GM18505 (cell line): ENCODE measurements around the gene DVL2.

Experiments used
- ATAC-seq: cut with Tn5 transposase; IDR thresholded peaks from one replicate; pipeline ENCODE4 v1.9.1; 2021; ENCODE audit not compliant: unreplicated experiment
- POLR2A ChIP-seq: IDR thresholded peaks from 4 replicates; pipeline ENCODE4 v1.6.1; 2011; ENCODE audit warnings: borderline replicate concordance; ENCODE audit not compliant: insufficient read depth, insufficient read length; ENCODE audit errors: extremely low read depth

DVL2 gene

GRCh38 chr17:7239091-7240027 is 5.0 kb upstream of the DVL2 start, which contains the start of gene PHF23:
PHF23 (minus strand) TSS chr17:7239457; CDS start chr17:7239279, 178 bp downstream.
- TF ChIP-seq POLR2A = peak; percentile 40
- ATAC-seq = peak; percentile 37

DNA sequence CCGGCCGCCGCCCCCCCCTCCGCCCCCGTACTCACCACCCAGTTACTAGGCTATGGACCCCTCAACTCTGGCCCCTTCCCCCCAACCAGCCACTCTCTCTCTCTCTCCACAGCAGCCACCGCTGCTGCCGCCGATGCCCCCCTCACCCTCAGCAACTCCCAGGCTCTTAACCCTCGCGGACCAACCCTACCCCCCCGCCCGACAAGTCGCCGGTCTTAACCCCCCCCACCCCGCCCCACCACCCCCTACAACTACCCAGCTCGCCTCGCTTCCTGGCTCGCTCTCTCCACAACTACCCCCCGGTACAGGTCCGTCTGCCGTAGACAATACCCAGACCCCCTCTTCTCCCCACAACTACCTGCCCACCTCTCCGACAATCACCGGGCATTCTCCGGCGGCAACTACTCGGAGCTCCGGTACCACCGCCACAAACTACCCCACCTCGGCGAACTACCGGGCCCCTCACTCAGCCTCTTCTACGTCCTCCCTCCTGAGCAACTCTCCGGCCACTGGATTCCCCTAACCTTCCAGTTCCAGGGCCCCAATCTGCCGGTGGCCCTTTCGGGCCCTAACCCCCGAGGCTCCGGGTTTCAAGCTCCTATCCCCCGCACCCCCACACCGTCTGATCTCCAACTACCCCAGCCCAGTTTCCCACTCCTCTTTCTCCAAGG is 4.2 kb upstream of the DVL2 start:
- TF ChIP-seq POLR2A = no peak
- ATAC-seq = no peak

- peak; percentile 52 for TF ChIP-seq POLR2A
- ATAC-seq = no peak
Observed at GRCh38 chr17:7237761-7238419, 3.6 kb upstream of the DVL2 start.

DNA sequence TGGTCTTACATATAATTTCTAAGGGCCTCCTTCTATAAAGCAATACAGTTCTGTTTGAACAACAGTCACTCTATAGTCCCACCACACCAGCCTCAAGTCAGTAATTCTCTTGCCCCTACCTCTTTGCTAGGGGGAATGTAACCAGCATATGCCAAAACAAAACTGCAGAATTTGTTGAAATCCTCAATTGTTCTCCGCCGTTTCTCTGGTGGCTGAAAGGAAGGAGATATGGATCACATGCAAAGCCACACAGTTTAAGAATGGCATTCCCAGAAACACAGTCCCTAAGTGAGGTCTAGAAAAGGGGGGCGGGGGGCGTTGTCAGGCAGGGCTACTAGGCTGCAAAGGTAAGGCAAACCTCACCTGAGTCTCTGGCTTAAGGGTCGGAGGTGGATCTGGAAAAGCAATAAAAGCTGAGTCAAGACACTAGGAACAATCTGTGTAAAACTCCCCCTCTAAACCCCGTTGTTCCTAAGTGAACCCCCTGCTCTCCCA is 3.0 kb upstream of the DVL2 start:
- ATAC-seq = no peak
- TF ChIP-seq POLR2A = no peak

DNA sequence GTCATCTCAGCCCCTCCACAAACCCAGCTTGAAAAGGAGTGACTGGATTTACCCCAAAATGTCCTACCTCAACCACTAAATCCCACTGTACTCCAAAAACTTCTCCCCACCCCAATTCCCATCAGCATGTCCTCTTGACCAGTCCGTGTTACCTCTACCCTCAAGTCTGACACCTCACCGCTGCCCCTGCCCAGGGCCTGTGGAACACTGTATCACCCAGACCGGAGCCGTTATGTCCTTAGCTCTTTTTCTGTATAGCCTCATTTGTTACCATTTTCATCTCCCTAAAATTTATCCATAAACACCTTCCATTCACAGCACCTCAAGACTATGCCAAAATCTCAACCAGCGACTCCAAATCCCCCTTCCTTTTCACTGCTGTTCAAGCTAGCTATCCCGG is 2.5 kb upstream of the DVL2 start:
- ATAC-seq = no peak
- no peak for TF ChIP-seq POLR2A

DNA sequence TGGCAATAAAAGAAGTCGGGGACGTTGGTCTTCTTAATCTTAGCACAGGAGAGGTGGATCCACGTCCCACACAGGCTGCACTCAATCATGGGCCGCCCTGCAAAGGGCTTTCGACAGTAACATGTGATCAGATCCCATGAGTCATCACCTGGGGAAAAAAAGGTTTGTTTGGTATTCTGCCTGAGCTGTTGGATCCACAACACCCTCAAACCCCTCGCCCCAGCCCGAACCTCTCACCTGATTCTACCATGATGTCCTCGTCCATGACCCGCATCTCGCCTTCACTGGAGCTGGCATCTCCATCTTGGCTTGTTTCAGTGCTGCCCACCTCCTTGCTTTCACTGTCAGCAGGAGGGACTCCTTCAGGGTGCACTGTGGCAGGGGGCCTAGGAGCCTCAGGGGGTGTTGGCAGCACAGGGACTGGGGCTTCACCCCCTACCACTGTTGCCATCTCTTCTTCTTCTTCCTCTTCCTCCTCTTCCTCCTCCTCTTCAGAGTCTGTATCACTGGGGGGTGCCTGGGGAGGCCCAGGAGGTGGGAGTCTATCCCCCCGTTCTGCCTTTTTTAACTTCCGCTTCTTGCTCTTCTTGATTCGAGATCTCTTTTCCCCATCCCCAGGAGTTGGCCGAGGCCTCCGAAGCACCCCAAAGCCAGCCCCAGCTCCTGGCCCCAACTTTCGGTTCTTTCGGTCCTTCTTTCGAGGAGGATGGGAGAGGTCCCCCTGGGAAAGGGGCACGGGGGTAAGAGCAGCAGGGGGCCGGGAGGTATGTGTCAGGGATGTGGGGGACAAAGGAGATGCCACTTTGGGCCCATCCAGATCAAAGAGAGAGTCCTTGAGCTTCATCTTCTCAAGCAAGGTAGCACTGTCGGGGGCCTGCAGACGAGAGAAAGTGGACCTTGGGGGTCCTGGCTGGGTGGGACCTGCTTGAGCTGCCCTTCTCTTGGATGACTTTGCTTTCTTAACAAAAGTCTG is 1.7 kb upstream of the DVL2 start:
- TF ChIP-seq POLR2A = peak; percentile 16
- ATAC-seq = no peak

DNA sequence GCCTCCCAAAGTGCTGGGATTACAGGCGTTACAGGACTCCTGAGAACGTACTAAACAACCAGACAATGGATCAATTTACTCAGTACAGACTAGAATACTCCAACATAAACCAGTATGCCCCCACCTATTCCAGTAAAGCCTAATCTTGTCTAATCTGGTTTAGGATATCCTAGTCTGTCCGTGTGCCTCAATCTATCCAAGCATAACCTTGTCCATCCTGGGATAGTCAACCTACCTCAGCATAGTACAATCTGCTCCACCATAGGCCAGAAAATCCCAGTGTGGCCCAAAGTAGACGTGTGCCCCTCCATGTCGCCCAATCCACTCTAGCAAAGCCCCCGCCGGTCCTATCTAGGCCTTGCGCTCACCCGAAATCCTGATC is 625 bp downstream of the DVL2 start:
- TF ChIP-seq POLR2A = no peak
- no peak for ATAC-seq

DNA sequence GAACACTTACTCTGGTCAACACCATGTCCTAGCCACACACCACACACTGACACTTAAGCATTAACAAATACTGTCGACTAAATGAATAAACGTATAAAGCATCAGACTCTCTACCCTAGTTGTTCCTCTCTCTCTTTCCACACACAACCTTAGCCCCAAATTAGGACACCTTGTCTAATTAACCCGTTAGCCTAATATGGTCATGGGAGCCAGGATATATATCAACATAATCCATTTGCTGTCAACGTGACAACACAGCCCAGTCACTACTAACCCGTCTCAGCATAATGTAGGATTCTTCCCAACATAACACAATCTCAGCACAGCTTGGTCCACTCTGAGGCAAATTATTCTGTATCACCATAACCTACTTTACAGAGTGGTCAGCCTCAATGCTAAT is 2.2 kb downstream of the DVL2 start:
- TF ChIP-seq POLR2A = no peak
- no peak for ATAC-seq

- TF ChIP-seq POLR2A = no peak
- no peak for ATAC-seq
Observed at GRCh38 chr17:7229504-7229903, 4.8 kb downstream of the DVL2 start.

GRCh38 chr17:7228920-7229319 is 5.4 kb downstream of the DVL2 start:
- no peak for TF ChIP-seq POLR2A
- ATAC-seq = no peak

GRCh38 chr17:7226721-7227710 is 7.3 kb downstream of the DVL2 start:
- TF ChIP-seq POLR2A = no peak
- ATAC-seq = no peak
